Right atrium auricular region (tissue), 2 donors: ENCODE measurements around the gene FNBP1. TPM values are rescaled to one million over a fixed set of nuclear protein-coding genes. Genes with fewer than 3 reads are reported as not detected.
"Not testable (repeated sequence)": the region's sequence is repeated elsewhere in the genome, so short reads cannot be mapped to it uniquely, and the experiment has no call there.

Experiments used
- DNase-seq: peaks from one replicate; pipeline ENCODE4 v3.0.0-alpha.2; 2019; ENCODE audit warnings: low spot score
- H3K27ac ChIP-seq, 2 donors: fragments of 200-600 bp; sonication (generic); 1 replicate in 1 of 2; 2 replicates in 1 of 2; pipeline ENCODE4 v1.5.1; 2016 to 2019
- H3K27me3 ChIP-seq, 2 donors: fragments of 200-600 bp; sonication (generic); one replicate each; pipeline versions ENCODE4 v1.5.1 to v1.6.0; 2017 to 2019
- H3K36me3 ChIP-seq: fragments of 200-600 bp; sonication (generic); one replicate; pipeline ENCODE4 v1.5.1; 2016
- H3K4me1 ChIP-seq, 2 donors: fragments of 200-600 bp; sonication (generic); one replicate each; pipeline versions ENCODE4 v1.5.1 to v1.6.0; 2017 to 2019
- H3K4me3 ChIP-seq, 2 donors: fragments of 200-600 bp; sonication (generic); 1 replicate in 1 of 2; 2 replicates in 1 of 2; pipeline ENCODE4 v1.5.1; 2017 to 2019; ENCODE audit warnings: mild to moderate bottlenecking in 1 of 2, moderate library complexity in 1 of 2
- H3K9me3 ChIP-seq, 2 donors: fragments of 200-600 bp; sonication (generic); one replicate each; pipeline ENCODE4 v1.5.1; 2019
- CTCF ChIP-seq, 2 donors: fragments of 200-600 bp; sonication (generic); IDR thresholded peaks; one replicate each; pipeline ENCODE4 v1.5.1; 2019; ENCODE audit warnings: antibody characterized with exemption in 2 of 2
- total RNA-seq, 2 donors: library from RNA; depleted of rRNA; stranded (reverse); fragments of >200 nt; gene quantifications; one replicate each; pipeline ENCODE4 v1.1.0, GENCODE V29; 2016

Gene FNBP1
- total RNA-seq, 2 donors from 2014 or later, result 18.0 to 24.1 TPM

- H3K4me1 ChIP-seq, result no peaks in the 10 kb centered on the region
- no peaks in the 10 kb centered on the region for H3K9me3 ChIP-seq
- no peaks in the 10 kb centered on the region for H3K27me3 ChIP-seq
- H3K36me3 ChIP-seq, result no peaks in the 10 kb centered on the region
- H3K4me3 ChIP-seq, result no peak overlapping the region
- TF ChIP-seq CTCF (IDR thresholded peaks at IDR 0.05), result no peak
- H3K27ac ChIP-seq, result no peak overlapping the region
- DNase-seq, result no peak
Observed at GRCh38 chr9:130003943-130004552, 38.9 kb downstream of the FNBP1 start.

GRCh38 chr9:130002320-130002719, 40.7 kb downstream of the FNBP1 start:
- H3K27ac ChIP-seq, result no peak overlapping the region

GRCh38 chr9:130001190-130001589, 41.8 kb downstream of the FNBP1 start:
- TF ChIP-seq CTCF (IDR thresholded peaks at IDR 0.05), result no peak
- Histone ChIP-seq H3K36me3 (no peaks in the 10 kb centered on the region), H3K9me3 (no peaks in the 10 kb centered on the region), H3K4me3 (no peak overlapping the region), H3K27ac (no peak overlapping the region), H3K4me1 (peaks cover 0 to 4% of the 10 kb centered on the region in 2 donors), H3K27me3 (no peaks in the 10 kb centered on the region)
- DNase-seq, result no peak

More at GRCh38 chr9:130002320-130002719, 40.7 kb downstream of the FNBP1 start:
- Histone ChIP-seq H3K9me3 (no peaks in the 10 kb centered on the region), H3K4me3 (no peak overlapping the region), H3K36me3 (no peaks in the 10 kb centered on the region), H3K27me3 (no peaks in the 10 kb centered on the region), H3K4me1 (no peaks in the 10 kb centered on the region)
- TF ChIP-seq CTCF (IDR thresholded peaks at IDR 0.05), result no peak
- DNase-seq, result no peak

GRCh38 chr9:129999141-129999510, 43.9 kb downstream of the FNBP1 start:
- Histone ChIP-seq H3K9me3 (no peaks in the 10 kb centered on the region), H3K27me3 (no peaks in the 10 kb centered on the region), H3K4me3 (no peak overlapping the region), H3K36me3 (no peaks in the 10 kb centered on the region), H3K4me1 (peaks cover 0 to 18% of the 10 kb centered on the region in 2 donors), H3K27ac (no peak overlapping the region)
- DNase-seq, result no peak
- no peak for TF ChIP-seq CTCF (IDR thresholded peaks at IDR 0.05)

DNA sequence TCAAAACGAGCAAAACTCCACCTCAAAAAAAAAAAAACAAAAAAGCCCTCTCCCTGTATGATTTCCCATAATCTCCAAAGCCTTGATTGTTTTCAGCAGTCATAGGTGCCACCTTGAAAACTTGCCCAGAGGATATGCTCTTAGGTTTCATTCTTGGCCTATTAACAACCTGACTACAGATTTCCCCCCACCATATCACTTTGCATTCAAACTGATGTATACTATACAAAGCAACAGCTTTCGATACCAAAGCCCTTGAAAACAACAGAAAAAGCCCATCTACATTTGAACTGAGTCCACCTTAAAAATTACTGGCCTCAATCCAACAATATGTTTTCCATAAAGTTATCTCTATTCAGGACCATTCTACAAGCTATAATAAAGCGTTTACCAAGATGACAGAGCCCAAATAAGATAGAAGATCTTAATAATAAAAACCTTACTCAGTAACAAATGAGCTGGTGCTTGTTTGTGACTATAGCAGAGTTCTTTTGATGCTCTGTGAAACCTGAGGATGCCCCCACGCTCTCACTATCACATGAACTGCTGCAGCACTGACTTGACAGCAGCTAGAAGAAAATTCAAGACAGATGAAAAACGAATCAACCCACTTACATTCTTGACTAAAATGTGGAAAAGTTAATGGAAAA, 44.4 kb downstream of the FNBP1 start:
- DNase-seq, result no peak
- no peak overlapping the region for H3K27ac ChIP-seq
- no peak overlapping the region for H3K4me3 ChIP-seq
- H3K4me1 ChIP-seq, result peaks cover 0 to 18% of the 10 kb centered on the region in 2 donors
- H3K36me3 ChIP-seq, result no peaks in the 10 kb centered on the region
- no peaks in the 10 kb centered on the region for H3K9me3 ChIP-seq
- H3K27me3 ChIP-seq, result no peaks in the 10 kb centered on the region
- no peak for TF ChIP-seq CTCF (IDR thresholded peaks at IDR 0.05)

DNA sequence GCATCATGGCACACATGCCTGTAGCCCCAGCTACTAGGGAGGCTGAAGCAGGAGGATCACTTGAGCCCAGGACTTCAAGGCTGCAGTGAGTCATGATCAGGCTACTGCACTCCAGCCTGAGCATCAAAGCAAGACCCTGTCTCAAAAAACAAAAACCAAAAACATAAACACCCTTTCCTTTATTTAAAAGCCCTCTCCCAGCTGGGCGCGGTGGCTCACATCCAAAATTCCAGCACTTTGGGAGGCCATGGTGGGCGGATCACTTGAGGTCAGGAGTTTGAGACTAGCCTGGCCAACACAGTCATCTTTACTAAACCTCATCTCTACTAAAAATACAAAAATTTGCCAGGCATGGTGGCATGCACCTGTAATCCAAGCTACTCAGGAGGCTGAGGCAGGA, 45.3 kb downstream of the FNBP1 start:
- DNase-seq, H3K4me3 ChIP-seq, H3K9me3 ChIP-seq, H3K27ac ChIP-seq, H3K27me3 ChIP-seq, H3K36me3 ChIP-seq: not testable (repeated sequence)
- H3K4me1 ChIP-seq, result peaks cover 0 to 18% of the 10 kb centered on the region in 2 donors
